ENCODE data around the gene TDRD9.
"Not testable (repeated sequence)": the region's sequence is repeated elsewhere in the genome, so short reads cannot be mapped to it uniquely, and the experiment has no call there.

TDRD9 gene

DNA sequence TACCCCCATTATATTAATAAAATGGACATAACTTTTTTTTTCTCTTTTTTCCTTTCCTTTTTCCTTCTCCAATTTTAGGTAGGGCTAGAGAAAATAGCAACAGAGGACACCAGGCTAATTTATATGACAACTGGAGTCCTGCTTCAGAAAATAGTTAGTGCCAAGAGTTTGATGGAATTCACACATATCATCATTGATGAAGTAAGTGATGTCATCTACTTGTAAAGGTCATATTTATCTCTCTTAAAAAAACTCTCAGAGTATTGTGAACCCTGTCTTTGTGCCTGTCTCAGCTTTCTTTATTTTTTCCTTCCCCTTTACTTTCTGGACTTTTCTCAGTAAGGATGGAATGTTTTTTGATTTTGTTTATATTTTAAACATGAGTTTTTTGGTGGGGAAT, 38.4 kb downstream of the TDRD9 start:
- no peak for TF ChIP-seq TAF1 (IDR thresholded peaks at IDR 0.05; ENCODE audit: low read depth, low read length)
- no peak for TF ChIP-seq POLR2AphosphoS5 (IDR thresholded peaks at IDR 0.05; ENCODE audit: low read depth, low read length)
- TF ChIP-seq POU2F2 (IDR thresholded peaks at IDR 0.05; ENCODE audit: low read depth, low read length): no peak
- TF ChIP-seq PAX5 (IDR thresholded peaks at IDR 0.05; ENCODE audit: insufficient read depth, low read length, severe bottlenecking): no peak
- TF ChIP-seq POLR2A (IDR thresholded peaks at IDR 0.05; ENCODE audit: low read depth, low read length): no peak
- TF ChIP-seq SPI1 (IDR thresholded peaks at IDR 0.05; ENCODE audit: low read depth, low read length): no peak
- DNase-seq (ENCODE audit: insufficient read length, low spot score) (no peak), FAIRE-seq (no peak)

DNA sequence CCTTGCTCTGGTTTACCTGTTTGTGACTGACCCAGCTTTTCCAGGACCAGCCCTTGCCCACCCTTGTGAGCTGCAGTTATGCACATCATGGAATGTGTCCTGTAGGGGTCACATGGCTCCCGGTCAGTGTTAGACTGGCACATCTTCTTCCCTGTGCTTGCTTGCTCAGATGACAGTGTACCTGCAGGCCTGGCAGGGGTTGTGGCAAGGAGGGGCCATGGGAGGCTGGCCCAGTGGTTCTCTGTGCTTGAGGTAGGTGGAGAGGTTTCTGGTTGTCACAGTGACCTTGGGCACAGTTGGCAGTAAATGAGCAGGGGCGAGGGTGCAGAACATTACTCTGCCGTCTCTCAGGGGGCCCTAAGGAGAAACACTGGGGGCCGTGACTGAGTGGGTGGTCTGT, 41.7 kb downstream of the TDRD9 start:
- no peak for DNase-seq (ENCODE audit: insufficient read length, low spot score)
- TF ChIP-seq POLR2AphosphoS5 (IDR thresholded peaks at IDR 0.05; ENCODE audit: low read depth, low read length) (no peak), SPI1 (IDR thresholded peaks at IDR 0.05; ENCODE audit: low read depth, low read length) (no peak), PAX5 (IDR thresholded peaks at IDR 0.05; ENCODE audit: insufficient read depth, low read length, severe bottlenecking) (no peak), TAF1 (IDR thresholded peaks at IDR 0.05; ENCODE audit: low read depth, low read length) (no peak), POU2F2 (IDR thresholded peaks at IDR 0.05; ENCODE audit: low read depth, low read length) (no peak), POLR2A (IDR thresholded peaks at IDR 0.05; ENCODE audit: low read depth, low read length) (no peak)
- FAIRE-seq: no peak

- DNase-seq (ENCODE audit: insufficient read length, low spot score) (no peak), FAIRE-seq (no peak)
- TF ChIP-seq PAX5 (IDR thresholded peaks at IDR 0.05; ENCODE audit: insufficient read depth, low read length, severe bottlenecking): no peak
- no peak for TF ChIP-seq SPI1 (IDR thresholded peaks at IDR 0.05; ENCODE audit: low read depth, low read length)
- no peak for TF ChIP-seq POLR2A (IDR thresholded peaks at IDR 0.05; ENCODE audit: low read depth, low read length)
- TF ChIP-seq POU2F2 (IDR thresholded peaks at IDR 0.05; ENCODE audit: low read depth, low read length): no peak
- TF ChIP-seq POLR2AphosphoS5 (IDR thresholded peaks at IDR 0.05; ENCODE audit: low read depth, low read length): no peak
Observed at GRCh38 chr14:103973354-103973753, 45.1 kb downstream of the TDRD9 start.

- no peak for FAIRE-seq
- TF ChIP-seq SPI1 (IDR thresholded peaks at IDR 0.05; ENCODE audit: low read depth, low read length) (no peak), POLR2AphosphoS5 (IDR thresholded peaks at IDR 0.05; ENCODE audit: low read depth, low read length) (no peak), POLR2A (IDR thresholded peaks at IDR 0.05; ENCODE audit: low read depth, low read length) (no peak)
- no peak for DNase-seq (ENCODE audit: insufficient read length, low spot score)
Observed at GRCh38 chr14:103974575-103974974, 46.3 kb downstream of the TDRD9 start.

DNA sequence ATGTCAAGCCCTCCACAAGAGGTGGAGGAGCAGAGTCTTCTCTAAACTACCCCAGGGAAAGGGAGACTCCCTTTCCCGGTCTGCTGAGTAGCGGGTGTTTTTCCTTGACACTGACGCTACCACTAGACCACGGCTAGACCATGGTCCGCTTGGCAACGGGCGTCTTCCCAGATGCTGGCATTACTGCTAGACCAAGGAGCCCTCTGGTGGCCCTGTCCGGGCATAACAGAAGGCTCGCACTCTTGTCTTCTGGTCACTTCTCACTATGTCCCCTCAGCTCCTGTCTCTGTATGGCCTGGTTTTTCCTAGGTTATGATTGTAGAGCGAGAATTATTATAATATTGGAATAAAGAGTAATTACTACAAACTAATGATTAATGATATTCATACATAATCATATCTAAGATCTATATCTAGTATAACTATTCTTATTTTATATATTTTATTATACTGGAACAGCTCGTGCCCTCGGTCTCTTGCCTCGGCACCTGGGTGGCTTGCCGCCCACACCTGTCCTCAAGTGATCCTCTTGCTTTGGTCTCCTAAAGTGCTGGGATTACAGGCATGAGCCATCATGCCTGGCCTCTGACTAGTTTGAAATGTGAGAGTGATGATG, 52.5 kb downstream of the TDRD9 start:
- not testable (repeated sequence) for DNase-seq (ENCODE audit: insufficient read length, low spot score)

GRCh38 chr14:103984196-103984595, 55.9 kb downstream of the TDRD9 start:
- FAIRE-seq: no peak

More for the DNA sequence above, 52.5 kb downstream of the TDRD9 start:
- FAIRE-seq: not testable (repeated sequence)

GRCh38 chr14:103989034-103989433, 60.8 kb downstream of the TDRD9 start:
- no peak for FAIRE-seq
- no peak for DNase-seq (ENCODE audit: insufficient read length, low spot score)
- TF ChIP-seq PAX5 (IDR thresholded peaks at IDR 0.05; ENCODE audit: insufficient read depth, low read length, severe bottlenecking): no peak

More at GRCh38 chr14:103984196-103984595, 55.9 kb downstream of the TDRD9 start:
- DNase-seq (ENCODE audit: insufficient read length, low spot score): no peak
- no peak for TF ChIP-seq POU2F2 (IDR thresholded peaks at IDR 0.05; ENCODE audit: low read depth, low read length)
- no peak for TF ChIP-seq POLR2A (IDR thresholded peaks at IDR 0.05; ENCODE audit: low read depth, low read length)
- TF ChIP-seq TAF1 (IDR thresholded peaks at IDR 0.05; ENCODE audit: low read depth, low read length): no peak

DNA sequence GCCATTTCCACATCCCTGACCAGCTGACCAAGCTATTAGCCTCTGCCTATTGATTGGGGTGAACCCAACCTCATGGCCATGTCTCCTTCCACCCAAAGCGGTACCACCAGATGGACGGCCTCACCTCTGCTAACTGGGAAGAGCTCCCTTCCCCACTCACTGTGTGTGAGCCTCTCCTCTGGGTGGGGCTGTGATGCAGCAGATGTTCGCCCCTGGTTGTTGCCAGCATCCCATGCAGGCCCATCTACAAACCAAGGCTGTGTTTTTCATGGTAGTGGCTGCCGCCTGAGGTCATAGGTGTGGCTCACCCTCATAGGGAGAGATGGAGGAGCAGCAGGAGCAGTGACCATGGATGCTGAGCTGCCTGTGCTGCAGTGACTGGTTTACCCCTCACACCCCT, 61.7 kb downstream of the TDRD9 start:
- TF ChIP-seq POU2F2 (IDR thresholded peaks at IDR 0.05; ENCODE audit: low read depth, low read length) (no peak), POLR2AphosphoS5 (IDR thresholded peaks at IDR 0.05; ENCODE audit: low read depth, low read length) (no peak), TAF1 (IDR thresholded peaks at IDR 0.05; ENCODE audit: low read depth, low read length) (no peak), POLR2A (IDR thresholded peaks at IDR 0.05; ENCODE audit: low read depth, low read length) (no peak), SPI1 (IDR thresholded peaks at IDR 0.05; ENCODE audit: low read depth, low read length) (no peak), PAX5 (IDR thresholded peaks at IDR 0.05; ENCODE audit: insufficient read depth, low read length, severe bottlenecking) (no peak)

DNA sequence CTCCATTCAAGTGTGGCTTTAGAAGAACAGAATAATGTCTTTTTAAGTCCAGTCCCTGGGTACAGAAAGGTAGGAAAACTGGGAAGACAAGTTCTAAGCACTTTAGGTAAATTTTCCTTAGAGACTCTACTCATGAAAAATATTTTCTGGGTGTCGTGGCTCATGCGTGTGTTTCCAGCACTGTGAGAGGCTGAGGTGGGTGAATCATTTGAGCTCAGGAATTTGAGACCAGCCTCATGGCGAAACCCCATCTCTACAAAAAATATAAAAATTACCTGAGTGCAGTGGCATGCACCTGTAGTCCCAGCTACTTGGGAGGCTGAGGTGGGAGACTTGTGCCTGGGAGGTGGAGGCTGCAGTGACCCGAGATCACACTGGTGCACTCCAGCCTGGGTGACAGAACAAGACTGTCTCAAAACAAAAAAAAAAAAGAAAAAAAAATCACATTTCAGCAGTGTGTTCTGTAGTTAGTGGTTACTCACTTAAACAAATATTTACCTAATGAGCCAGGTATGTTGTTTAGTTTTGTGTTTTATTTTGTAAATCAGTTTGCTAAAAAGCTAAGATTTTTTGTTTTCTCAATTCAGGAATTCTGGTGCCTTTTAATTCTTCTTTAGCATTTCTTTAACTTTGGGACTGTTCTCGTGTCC, 66.4 kb downstream of the TDRD9 start:
- TF ChIP-seq POU2F2 (IDR thresholded peaks at IDR 0.05; ENCODE audit: low read depth, low read length): no peak
- no peak for TF ChIP-seq PAX5 (IDR thresholded peaks at IDR 0.05; ENCODE audit: insufficient read depth, low read length, severe bottlenecking)
- no peak for TF ChIP-seq POLR2A (IDR thresholded peaks at IDR 0.05; ENCODE audit: low read depth, low read length)
- TF ChIP-seq SPI1 (IDR thresholded peaks at IDR 0.05; ENCODE audit: low read depth, low read length): no peak
- no peak for TF ChIP-seq POLR2AphosphoS5 (IDR thresholded peaks at IDR 0.05; ENCODE audit: low read depth, low read length)
- no peak for TF ChIP-seq TAF1 (IDR thresholded peaks at IDR 0.05; ENCODE audit: low read depth, low read length)
- no peak for FAIRE-seq
- DNase-seq (ENCODE audit: insufficient read length, low spot score): no peak

More for the DNA sequence above, 61.7 kb downstream of the TDRD9 start:
- FAIRE-seq (no peak), DNase-seq (ENCODE audit: insufficient read length, low spot score) (no peak)

GRCh38 chr14:103995876-103996275, 67.6 kb downstream of the TDRD9 start:
- no peak for FAIRE-seq

More at GRCh38 chr14:103995876-103996275, 67.6 kb downstream of the TDRD9 start:
- no peak for DNase-seq (ENCODE audit: insufficient read length, low spot score)
- TF ChIP-seq POLR2A (IDR thresholded peaks at IDR 0.05; ENCODE audit: low read depth, low read length): no peak
- TF ChIP-seq POLR2AphosphoS5 (IDR thresholded peaks at IDR 0.05; ENCODE audit: low read depth, low read length): no peak
- TF ChIP-seq POU2F2 (IDR thresholded peaks at IDR 0.05; ENCODE audit: low read depth, low read length): no peak
- no peak for TF ChIP-seq TAF1 (IDR thresholded peaks at IDR 0.05; ENCODE audit: low read depth, low read length)
- no peak for TF ChIP-seq PAX5 (IDR thresholded peaks at IDR 0.05; ENCODE audit: insufficient read depth, low read length, severe bottlenecking)
- TF ChIP-seq SPI1 (IDR thresholded peaks at IDR 0.05; ENCODE audit: low read depth, low read length): no peak

Data from GM12891 (cell line).